SK-N-SH (cell line): ENCODE data around the gene ELOVL6. TPM values are rescaled to one million over a fixed set of nuclear protein-coding genes. Genes with fewer than 3 reads are reported as not detected.

Source experiments
- CTCF ChIA-PET: fragments of 300-600, 350-600 bp; formaldehyde crosslinking; extraction: SDS; loops from one replicate; lab custom pipeline; 2021; lab: Yijun Ruan, JAX
- POLR2A ChIA-PET: fragments of 350-600 bp; sonication (Branson Sonifier 250); formaldehyde crosslinking; extraction: SDS; loops from one replicate; lab custom pipeline; 2020; ENCODE audit warnings: antibody characterized with exemption, inconsistent platforms; lab: Yijun Ruan, JAX
- DNase-seq: peaks from one replicate; pipeline ENCODE4 v3.0.0; 2012
- H2AFZ ChIP-seq: fragments of 200-600 bp; sonication (generic); 2 replicates; pipeline ENCODE4 v1.8.1; 2016; ENCODE audit warnings: antibody characterized with exemption, mild to moderate bottlenecking, low read depth
- H3F3A ChIP-seq: fragments of 200-600 bp; sonication (generic); replicated peaks from 2 replicates; pipeline ENCODE3; 2016; ENCODE audit warnings: antibody characterized with exemption, mild to moderate bottlenecking; ENCODE audit not compliant: insufficient read depth
- H3K27ac ChIP-seq, 2 experiments: fragments of 200-500 bp in 1 of 2; fragments of 200-600 bp in 1 of 2; sonication (Bioruptor generic) in 1 of 2; sonication (generic), shearing (Covaris generic) in 1 of 2; 2 replicates each; pipeline versions ENCODE4 v1.5.1 to v1.6.1; 2014 to 2016; ENCODE audit warnings: low read depth in 2 of 2, inconsistent platforms in 1 of 2, low read length in 1 of 2, mild to moderate bottlenecking in 1 of 2, mixed read lengths in 1 of 2
- H3K27me3 ChIP-seq: fragments of 200-600 bp; sonication (generic), shearing (Covaris generic); 2 replicates; pipeline ENCODE4 v1.6.1; 2016; ENCODE audit warnings: mixed run types; ENCODE audit not compliant: insufficient read depth
- H3K36me3 ChIP-seq, 2 experiments: fragments of 200-500 bp in 1 of 2; fragments of 200-600 bp in 1 of 2; sonication (Bioruptor generic) in 1 of 2; sonication (generic) in 1 of 2; replicated peaks in 1 of 2; 2 replicates each; pipeline versions ENCODE3 to v1.5.1; 2014 to 2016; ENCODE audit warnings: low read length in 1 of 2, mild to moderate bottlenecking in 1 of 2; ENCODE audit not compliant: insufficient read depth in 2 of 2, control insufficient read depth in 1 of 2
- H3K4me1 ChIP-seq, 2 experiments: fragments of 200-500 bp in 1 of 2; fragments of 200-600 bp in 1 of 2; sonication (Bioruptor generic) in 1 of 2; sonication (generic), shearing (Covaris generic) in 1 of 2; 2 replicates each; pipeline versions ENCODE4 v1.5.1 to v1.6.1; 2014 to 2016; ENCODE audit warnings: low read depth in 1 of 2, low read length in 1 of 2, mixed run types in 1 of 2; ENCODE audit not compliant: insufficient read depth in 2 of 2, control insufficient read depth in 1 of 2
- H3K4me2 ChIP-seq: fragments of 200-600 bp; sonication (generic), shearing (Covaris generic); 2 replicates; pipeline ENCODE4 v1.6.1; 2017; ENCODE audit warnings: mixed run types
- H3K4me3 ChIP-seq, 2 experiments: fragments of 200-500 bp in 1 of 2; fragments of 200-600 bp in 1 of 2; sonication (Bioruptor generic) in 1 of 2; sonication (generic), shearing (Covaris generic) in 1 of 2; 2 replicates each; pipeline versions ENCODE4 v1.5.1 to v1.8.1; 2014 to 2016; ENCODE audit warnings: low read depth in 2 of 2, inconsistent platforms in 1 of 2, low read length in 1 of 2, mild to moderate bottlenecking in 1 of 2, mixed read lengths in 1 of 2, moderate library complexity in 1 of 2
- H3K79me2 ChIP-seq: fragments of 200-600 bp; sonication (generic); 2 replicates; pipeline ENCODE4 v1.8.1; 2017; ENCODE audit warnings: mild to moderate bottlenecking; ENCODE audit not compliant: insufficient read depth
- H3K9ac ChIP-seq: fragments of 200-600 bp; sonication (generic); 2 replicates; pipeline ENCODE4 v1.6.1; 2017; ENCODE audit warnings: mixed run types
- H3K9me2 ChIP-seq: fragments of 200-600 bp; sonication (generic); 2 replicates; pipeline ENCODE4 v1.6.1; 2017; ENCODE audit warnings: mixed run types
- H3K9me3 ChIP-seq: fragments of 200-600 bp; sonication (generic); 2 replicates; pipeline ENCODE4 v1.6.1; 2017; ENCODE audit warnings: mixed run types, mild to moderate bottlenecking, moderate library complexity
- H4K20me1 ChIP-seq: fragments of 200-600 bp; sonication (generic); 2 replicates; pipeline ENCODE4 v1.6.1; 2017; ENCODE audit warnings: mild to moderate bottlenecking, mixed run types; ENCODE audit not compliant: insufficient read depth
- EP300 ChIP-seq, 2 experiments: IDR thresholded peaks; 2 replicates each; pipeline versions ENCODE4 v1.4.0 to v1.6.1; 2012; ENCODE audit warnings: borderline replicate concordance in 1 of 2, low read depth in 1 of 2, low read length in 1 of 2
- FOSL2 ChIP-seq: IDR thresholded peaks from 2 replicates; pipeline ENCODE4 v1.4.0; 2012; ENCODE audit warnings: low read depth, mild to moderate bottlenecking, moderate library complexity, borderline replicate concordance
- FOXJ3 ChIP-seq: sonication (generic); formaldehyde crosslinking; IDR thresholded peaks from 2 replicates; pipeline ENCODE4 v1.5.1; 2020; ENCODE audit warnings: mild to moderate bottlenecking, missing genetic modification reagents
- FOXM1 ChIP-seq: IDR thresholded peaks from 2 replicates; pipeline ENCODE4 v1.4.0; 2012; ENCODE audit warnings: low read depth, mild to moderate bottlenecking
- GABPA ChIP-seq: IDR thresholded peaks from 2 replicates; pipeline ENCODE4 v1.4.0; 2012; ENCODE audit warnings: low read depth, mild to moderate bottlenecking
- MXI1 ChIP-seq: IDR thresholded peaks from 2 replicates; pipeline ENCODE4 v1.6.1; 2012; ENCODE audit warnings: mild to moderate bottlenecking, low read depth, low read length, improper control_type of control experiment
- NFIC ChIP-seq: IDR thresholded peaks from 2 replicates; pipeline ENCODE4 v1.4.0; 2012; ENCODE audit warnings: borderline replicate concordance
- RFX5 ChIP-seq: IDR thresholded peaks from 2 replicates; pipeline ENCODE4 v1.6.1; 2012; ENCODE audit warnings: mild to moderate bottlenecking, improper control_type of control experiment, low read length
- RXRA ChIP-seq: IDR thresholded peaks from 2 replicates; pipeline ENCODE4 v1.4.0; 2012; ENCODE audit warnings: low read depth, mild to moderate bottlenecking, borderline replicate concordance
- TAF1 ChIP-seq: IDR thresholded peaks from 2 replicates; pipeline ENCODE4 v1.6.1; 2012; ENCODE audit warnings: low read depth, mild to moderate bottlenecking, low read length, moderate library complexity, borderline replicate concordance
- YY1 ChIP-seq: IDR thresholded peaks from 2 replicates; pipeline ENCODE4 v1.4.0; 2012; ENCODE audit warnings: low read depth, mild to moderate bottlenecking
- polyA plus RNA-seq, 3 experiments: library from polyadenylated mRNA; depleted of rRNA; stranded (reverse); fragments of >200 nt; gene quantifications; 2 replicates each; pipeline ENCODE4 v1.2.3, GENCODE V29; 2012
- TF ChIP-seq, protein P1 (sequence below): fragments of 150-350 bp; IDR thresholded peaks from 2 replicates; pipeline ENCODE4 v1.6.1; 2016; ENCODE audit warnings: mild to moderate bottlenecking, low read depth, low read length
- TF ChIP-seq, protein P2 (sequence below): IDR thresholded peaks from 2 replicates; pipeline ENCODE4 v1.4.0; 2012; ENCODE audit warnings: low read depth, borderline replicate concordance

Gene ELOVL6
- polyA plus RNA-seq, 1 of the 3 experiments (the other 2 are of a cell fraction), result 9.0 TPM

DNA sequence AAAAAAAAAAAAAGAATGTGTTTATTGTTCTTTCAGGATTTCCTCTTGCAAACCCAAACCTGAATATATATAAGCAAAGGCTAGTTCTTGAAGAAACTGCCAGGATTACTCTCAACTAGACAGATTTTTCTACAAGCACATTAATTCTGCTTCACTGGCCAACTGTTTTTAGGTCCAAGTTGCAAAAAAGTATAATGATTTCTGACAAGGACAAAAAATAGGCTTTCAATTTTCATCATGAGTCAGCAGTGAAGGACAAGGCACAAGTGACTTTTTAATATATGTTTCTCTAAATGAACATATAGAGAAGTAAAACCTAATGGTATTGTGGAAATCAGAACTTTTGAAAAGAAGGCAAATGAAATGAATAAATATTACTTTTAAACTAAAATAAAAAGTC, 73.7 kb downstream of the ELOVL6 start:
- peaks cover 0 to under 1% of the 10 kb centered on the region in 2 experiments; a peak in 2 of 4 replicates for H3K4me1 ChIP-seq

GRCh38 chr4:110122201-110122600, 76.2 kb downstream of the ELOVL6 start:
- TF ChIP-seq RXRA (no peak), FOXM1 (no peak)
- Histone ChIP-seq H4K20me1 (no peaks in the 10 kb centered on the region), H3K27ac (no peak overlapping the region), H3K27me3 (no peaks in the 10 kb centered on the region), H3K79me2 (no peaks in the 10 kb centered on the region), H3K4me2 (no peak overlapping the region), H3F3A (peaks cover 3% of the 10 kb centered on the region), H3K4me1 (peaks cover 0 to 5% of the 10 kb centered on the region in 2 experiments; a peak in 1 of 4 replicates), H3K9me2 (no peaks in the 10 kb centered on the region), H3K36me3 (no peaks in the 10 kb centered on the region), H3K9me3 (no peaks in the 10 kb centered on the region), H3K9ac (no peak overlapping the region), H2AFZ (no peak overlapping the region), H3K4me3 (no peak overlapping the region)
- CTCF ChIA-PET, result interaction anchor here (0.8 to 1.7 kb wide), 3 partner anchors 15 to 26 kb away, joined by 3 read pairs; no protein-coding TSS in a partner anchor
- DNase-seq, result no peak
- POLR2A ChIA-PET, result no interaction called here

More for the DNA sequence above, 73.7 kb downstream of the ELOVL6 start:
- no peaks in the 10 kb centered on the region for H3K36me3 ChIP-seq
- H4K20me1 ChIP-seq, result no peaks in the 10 kb centered on the region
- no peaks in the 10 kb centered on the region for H3K9me3 ChIP-seq
- DNase-seq, result no peak
- no peak overlapping the region for H3K9ac ChIP-seq
- no peaks in the 10 kb centered on the region for H3K79me2 ChIP-seq
- no peak overlapping the region for H3K27ac ChIP-seq
- H3K4me2 ChIP-seq, result no peak overlapping the region
- no peak overlapping the region for H2AFZ ChIP-seq
- no peaks in the 10 kb centered on the region for H3K27me3 ChIP-seq
- POLR2A ChIA-PET, result no interaction called here
- no peak for TF ChIP-seq RXRA
- TF ChIP-seq, protein P1, sequence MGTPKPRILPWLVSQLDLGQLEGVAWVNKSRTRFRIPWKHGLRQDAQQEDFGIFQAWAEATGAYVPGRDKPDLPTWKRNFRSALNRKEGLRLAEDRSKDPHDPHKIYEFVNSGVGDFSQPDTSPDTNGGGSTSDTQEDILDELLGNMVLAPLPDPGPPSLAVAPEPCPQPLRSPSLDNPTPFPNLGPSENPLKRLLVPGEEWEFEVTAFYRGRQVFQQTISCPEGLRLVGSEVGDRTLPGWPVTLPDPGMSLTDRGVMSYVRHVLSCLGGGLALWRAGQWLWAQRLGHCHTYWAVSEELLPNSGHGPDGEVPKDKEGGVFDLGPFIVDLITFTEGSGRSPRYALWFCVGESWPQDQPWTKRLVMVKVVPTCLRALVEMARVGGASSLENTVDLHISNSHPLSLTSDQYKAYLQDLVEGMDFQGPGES, result no peak
- TF ChIP-seq FOSL2, result no peak
- TF ChIP-seq, protein P2, sequence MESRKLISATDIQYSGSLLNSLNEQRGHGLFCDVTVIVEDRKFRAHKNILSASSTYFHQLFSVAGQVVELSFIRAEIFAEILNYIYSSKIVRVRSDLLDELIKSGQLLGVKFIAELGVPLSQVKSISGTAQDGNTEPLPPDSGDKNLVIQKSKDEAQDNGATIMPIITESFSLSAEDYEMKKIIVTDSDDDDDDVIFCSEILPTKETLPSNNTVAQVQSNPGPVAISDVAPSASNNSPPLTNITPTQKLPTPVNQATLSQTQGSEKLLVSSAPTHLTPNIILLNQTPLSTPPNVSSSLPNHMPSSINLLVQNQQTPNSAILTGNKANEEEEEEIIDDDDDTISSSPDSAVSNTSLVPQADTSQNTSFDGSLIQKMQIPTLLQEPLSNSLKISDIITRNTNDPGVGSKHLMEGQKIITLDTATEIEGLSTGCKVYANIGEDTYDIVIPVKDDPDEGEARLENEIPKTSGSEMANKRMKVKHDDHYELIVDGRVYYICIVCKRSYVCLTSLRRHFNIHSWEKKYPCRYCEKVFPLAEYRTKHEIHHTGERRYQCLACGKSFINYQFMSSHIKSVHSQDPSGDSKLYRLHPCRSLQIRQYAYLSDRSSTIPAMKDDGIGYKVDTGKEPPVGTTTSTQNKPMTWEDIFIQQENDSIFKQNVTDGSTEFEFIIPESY, result no peak
- no peak for TF ChIP-seq FOXJ3 (CRISPR knock-in tag)
- TF ChIP-seq YY1, result no peak
- TF ChIP-seq EP300 (IDR thresholded peaks at IDR 0.05; ENCODE audit: borderline replicate concordance in 1 of 2, low read depth in 1 of 2, low read length in 1 of 2), result no peak
- TF ChIP-seq TAF1, result no peak
- TF ChIP-seq MXI1, result no peak
- TF ChIP-seq GABPA, result no peak
- no peak for TF ChIP-seq NFIC
- no peak for TF ChIP-seq RFX5
- CTCF ChIA-PET, result no interaction called here
- peaks cover 3% of the 10 kb centered on the region for H3F3A ChIP-seq
- no peak overlapping the region for H3K4me3 ChIP-seq
- H3K9me2 ChIP-seq, result no peaks in the 10 kb centered on the region
